Heart left ventricle (tissue), 16 donors: ENCODE measurements around the gene TNPO2. TPM values are rescaled to one million over a fixed set of nuclear protein-coding genes. Genes with fewer than 3 reads are reported as not detected.

Experiments used
- ATAC-seq, 4 donors: fragments of 200-7000 bp; cut with Tn5 transposase; one replicate each; pipeline ENCODE4 v1.9.1; 2020 to 2022; ENCODE audit warnings: moderate library complexity in 4 of 4, mild to moderate bottlenecking in 3 of 4, moderate number of reproducible peaks in 1 of 4
- DNase-seq, 5 donors: peaks; one replicate each; pipeline ENCODE4 v3.0.0-alpha.2; 2020
- H3K27ac ChIP-seq, 12 donors: fragments of 200-600 bp; sonication (generic) in 4 of 12; one replicate each; pipeline versions ENCODE4 v1.5.0 to v1.8.0; 2016 to 2022; ENCODE audit warnings: mild to moderate bottlenecking in 2 of 12
- H3K27me3 ChIP-seq, 9 donors: fragments of 200-600 bp; sonication (generic) in 2 of 9; one replicate each; pipeline versions ENCODE4 v1.5.1 to v1.8.0; 2016 to 2022; ENCODE audit warnings: mild to moderate bottlenecking in 3 of 9
- H3K36me3 ChIP-seq, 9 donors: fragments of 200-600 bp; sonication (generic) in 2 of 9; one replicate each; pipeline versions ENCODE4 v1.5.0 to v1.8.0; 2018 to 2022; ENCODE audit warnings: mild to moderate bottlenecking in 2 of 9
- H3K4me1 ChIP-seq, 12 donors: fragments of 200-600 bp; sonication (generic) in 4 of 12; one replicate each; pipeline versions ENCODE4 v1.5.0 to v1.8.0; 2016 to 2022; ENCODE audit warnings: mild to moderate bottlenecking in 3 of 12
- H3K4me3 ChIP-seq, 12 donors: fragments of 200-600 bp; sonication (generic) in 4 of 12; one replicate each; pipeline versions ENCODE4 v1.5.0 to v1.8.0; 2017 to 2022; ENCODE audit warnings: mild to moderate bottlenecking in 9 of 12, moderate library complexity in 4 of 12
- H3K9me3 ChIP-seq, 12 donors: fragments of 200-600 bp; sonication (generic) in 4 of 12; one replicate each; pipeline versions ENCODE4 v1.5.0 to v1.8.0; 2016 to 2022; ENCODE audit warnings: mild to moderate bottlenecking in 1 of 12
- POLR2A ChIP-seq, 2 donors: fragments of 450-650 bp; IDR thresholded peaks; one replicate each; pipeline ENCODE4 v1.6.1; 2017; ENCODE audit warnings: antibody characterized with exemption in 2 of 2, mild to moderate bottlenecking in 2 of 2, moderate library complexity in 2 of 2
- WGBS, 4 donors: extraction: QIAGEN DNeasy Blood & Tissue Kit in 2 of 4; methylation state at CpG; one replicate each; pipeline versions ENCODE4 v1.1.5 to v1.1.7; 2013 to 2018; 5-methylcytosine and 5-hydroxymethylcytosine counted together
- intact Hi-C, 10 donors: fragments of 100-400 bp; cut with DNase I; formaldehyde crosslinking; loops; one replicate each; pipeline versions ENCODE4 v1.11.1 to v1.14.2; 2022
- polyA plus RNA-seq, 2 donors: library from polyadenylated mRNA; stranded (reverse); fragments of 200-250 nt; gene quantifications; one replicate each; pipeline ENCODE4 v1.2.3, GENCODE V29; 2013
- total RNA-seq, 9 donors: library from RNA; depleted of rRNA in 2 of 9; stranded (reverse); fragments of >200 nt in 2 of 9; fragmentation: NEBNext Ultra II Directional in 3 of 9; extraction: Animal tissue kit (Norgen Biotek cat#: 25700) in 3 of 9; gene quantifications; one replicate each; pipeline versions ENCODE4 v1.1.0 to v1.2.4, GENCODE V29; 2016 to 2023
- TF ChIP-seq, protein P1 (sequence below), 12 donors: fragments of 200-600 bp; sonication (generic) in 4 of 12; IDR thresholded peaks; one replicate each; pipeline versions ENCODE4 v1.5.0 to v1.8.0; 2018 to 2022; ENCODE audit warnings: antibody characterized with exemption in 12 of 12, mild to moderate bottlenecking in 5 of 12
- donor health status: ischemic (EF 13 %, LVEDD 7.1; RV severe dilation, severe dysfunction).
- donor health status: healthy with polysubstance abuse.
- donor health status: DM: no; HTN: yes; CAD: no.
- donor health status: DM: no; HTN: no; CAD: no.
- donor health status: ischemic (EF 25% LVEDD 6.9; RV normal size, moderate dysfunction).
- donor health status: ischemic (EF 25% LVEDD 5.7; RV mildly dilated, moderate dysfunction).
- donor health status: healthy.
- donor health status: DM: yes; HTN: yes; CAD: no.
- donor health status: ischemic (EF 35%, LVEDD 5.7; RV mildly dilated, moderate dysfunction).
- donor health status: nonischemic (EF 11% LVEDD 7.7; RV severe dilation, severe dysfunction).
- donor health status: DM: yes; HTN: yes; CAD: no.
- donor health status: PGD.
- donor health status: ischemic (EF 29% LVEDD 5.4; RV normal size, mild dysfunction).
- donor health status: nonischemic (EF 23%, LVEDD 6.1; RV moderate dilation, normal function).

The TNPO2 gene
- total and polyA plus RNA-seq, 11 donors = 18.0 to 57.4 (median 37.0) TPM

DNA sequence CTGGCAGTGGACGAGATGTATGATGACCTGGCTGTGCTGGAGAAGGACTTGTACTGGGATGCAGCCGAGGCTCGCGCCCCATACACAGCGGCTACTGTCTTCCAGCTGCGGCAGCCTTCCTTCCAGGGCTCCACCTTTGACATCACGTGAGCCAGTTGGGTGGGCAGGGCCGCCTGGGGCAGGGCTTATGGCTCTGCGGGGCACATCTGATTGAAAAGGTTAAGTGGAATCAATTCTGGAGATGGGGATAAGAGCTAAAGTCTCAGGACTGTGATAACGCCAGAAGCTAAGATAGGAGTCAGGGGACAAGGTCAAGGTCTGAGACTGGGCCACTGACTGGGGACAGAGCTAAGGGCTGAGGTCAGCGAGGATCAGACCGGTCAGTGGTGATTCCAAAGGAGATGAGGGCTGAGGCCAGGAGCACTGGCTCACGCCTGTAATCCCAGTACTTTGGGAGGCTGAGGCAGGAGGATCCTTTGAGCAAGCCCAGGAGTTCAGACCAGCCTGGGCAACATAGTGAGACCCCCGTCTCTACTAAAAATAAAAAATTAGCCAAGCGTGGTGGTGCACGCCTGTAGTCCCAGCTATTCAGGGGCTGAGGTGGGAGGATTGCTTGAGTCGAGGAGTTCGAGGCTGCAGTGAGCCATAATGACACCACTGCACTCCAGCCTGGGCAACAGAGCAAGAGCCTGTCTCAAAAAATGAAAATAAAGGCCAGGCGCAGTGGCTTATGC is 32.6 kb upstream of the TNPO2 start:
- WGBS, 4 donors = 84 to 88% (median 86%) methylated on average over 17 to 19 of the region's 19 CpGs
- Histone ChIP-seq H3K4me1 (peaks cover 0 to 16% (median 9%) of the 10 kb centered on the region in 12 donors), H3K9me3 (no peaks in the 10 kb centered on the region), H3K27ac (no peak overlapping the region), H3K27me3 (peaks cover 0 to 4% (median 0%) of the 10 kb centered on the region in 9 donors), H3K36me3 (no peaks in the 10 kb centered on the region), H3K4me3 (no peak overlapping the region)
- intact Hi-C loops = loop anchor here in 2 of 10 donors (5.0 kb wide), 2 partner anchors 39 to 91 kb away; no protein-coding TSS in a partner anchor
- DNase-seq = no peak
- TF ChIP-seq POLR2A (IDR thresholded peaks at IDR 0.05) = no peak
- TF ChIP-seq, protein P1, sequence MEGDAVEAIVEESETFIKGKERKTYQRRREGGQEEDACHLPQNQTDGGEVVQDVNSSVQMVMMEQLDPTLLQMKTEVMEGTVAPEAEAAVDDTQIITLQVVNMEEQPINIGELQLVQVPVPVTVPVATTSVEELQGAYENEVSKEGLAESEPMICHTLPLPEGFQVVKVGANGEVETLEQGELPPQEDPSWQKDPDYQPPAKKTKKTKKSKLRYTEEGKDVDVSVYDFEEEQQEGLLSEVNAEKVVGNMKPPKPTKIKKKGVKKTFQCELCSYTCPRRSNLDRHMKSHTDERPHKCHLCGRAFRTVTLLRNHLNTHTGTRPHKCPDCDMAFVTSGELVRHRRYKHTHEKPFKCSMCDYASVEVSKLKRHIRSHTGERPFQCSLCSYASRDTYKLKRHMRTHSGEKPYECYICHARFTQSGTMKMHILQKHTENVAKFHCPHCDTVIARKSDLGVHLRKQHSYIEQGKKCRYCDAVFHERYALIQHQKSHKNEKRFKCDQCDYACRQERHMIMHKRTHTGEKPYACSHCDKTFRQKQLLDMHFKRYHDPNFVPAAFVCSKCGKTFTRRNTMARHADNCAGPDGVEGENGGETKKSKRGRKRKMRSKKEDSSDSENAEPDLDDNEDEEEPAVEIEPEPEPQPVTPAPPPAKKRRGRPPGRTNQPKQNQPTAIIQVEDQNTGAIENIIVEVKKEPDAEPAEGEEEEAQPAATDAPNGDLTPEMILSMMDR (IDR thresholded peaks at IDR 0.05) = no peak
- no peak for ATAC-seq

DNA sequence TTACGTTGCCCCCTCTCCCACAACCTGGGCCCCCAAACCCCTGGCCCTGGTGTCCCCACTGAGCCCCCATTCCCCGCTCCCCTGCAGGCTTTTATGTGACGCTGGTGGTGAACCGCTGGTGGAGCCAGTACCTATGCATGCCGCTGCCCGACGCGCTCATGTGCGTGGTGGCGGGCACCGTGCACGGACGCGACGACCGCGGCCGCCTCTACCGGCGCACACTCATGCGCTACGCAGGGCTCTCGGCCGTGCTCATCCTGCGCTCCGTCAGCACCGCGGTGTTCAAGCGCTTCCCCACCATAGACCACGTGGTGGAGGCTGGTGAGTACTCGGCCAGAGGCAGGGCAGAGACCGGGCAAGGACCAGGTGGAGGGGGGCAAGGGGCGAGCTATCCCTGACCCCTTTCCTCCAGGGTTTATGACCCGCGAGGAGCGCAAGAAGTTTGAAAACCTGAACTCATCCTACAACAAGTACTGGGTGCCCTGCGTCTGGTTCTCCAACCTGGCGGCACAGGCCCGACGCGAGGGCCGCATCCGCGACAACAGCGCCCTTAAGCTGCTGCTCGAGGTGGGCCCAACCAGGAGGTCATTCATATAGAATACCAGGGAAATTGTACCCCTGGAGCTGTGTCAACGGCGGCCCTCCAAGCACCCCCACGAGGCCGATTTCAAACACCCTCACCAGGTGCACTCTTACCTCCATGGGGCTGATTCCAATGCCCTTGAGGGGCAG is 30.9 kb upstream of the TNPO2 start:
- Histone ChIP-seq H3K27ac (no peak overlapping the region), H3K27me3 (peaks cover 0 to 13% (median under 1%) of the 10 kb centered on the region in 9 donors), H3K9me3 (no peaks in the 10 kb centered on the region), H3K4me1 (peaks cover 0 to 12% (median 9%) of the 10 kb centered on the region in 12 donors), H3K4me3 (no peak overlapping the region), H3K36me3 (no peaks in the 10 kb centered on the region)
- WGBS, 4 donors = 68 to 77% (median 73%) methylated on average over 47 to 50 of the region's 50 CpGs
- intact Hi-C loops = loop anchor here in 2 of 10 donors (5.0 kb wide), 2 partner anchors 37 to 93 kb away; no protein-coding TSS in a partner anchor
- TF ChIP-seq POLR2A (IDR thresholded peaks at IDR 0.05) = no peak
- TF ChIP-seq, protein P1 (IDR thresholded peaks at IDR 0.05) = no peak
- ATAC-seq (no peak), DNase-seq (no peak)

GRCh38 chr19:12752056-12752781 is 28.5 kb upstream of the TNPO2 start:
- TF ChIP-seq, protein P1 (IDR thresholded peaks at IDR 0.05) = no peak
- TF ChIP-seq POLR2A (IDR thresholded peaks at IDR 0.05) = no peak
- intact Hi-C loops = no loop called here
- no peak for ATAC-seq
- 77 to 83% (median 81%) methylated on average over 23 of the region's 23 CpGs for WGBS, 4 donors
- Histone ChIP-seq H3K9me3 (peaks cover 0 to 8% (median 0%) of the 10 kb centered on the region in 12 donors), H3K27me3 (peaks cover 0 to 13% (median 3%) of the 10 kb centered on the region in 9 donors), H3K4me1 (peaks cover 0 to 5% (median 1%) of the 10 kb centered on the region in 12 donors), H3K36me3 (peaks cover 0 to 11% (median 9%) of the 10 kb centered on the region in 9 donors), H3K4me3 (no peak overlapping the region), H3K27ac (no peak overlapping the region)
- DNase-seq = no peak
